WERI-Rb-1 (cell line): Measurements from ENCODE around the gene MAGI1.

Experiments used
- DNase-seq: peaks from one replicate; pipeline ENCODE4 v3.0.0-alpha.2; 2020
- H3K27ac ChIP-seq: fragments of 250-450 bp; sonication (Bioruptor Pico); 2 replicates; pipeline ENCODE4 v1.5.1; 2020; ENCODE audit warnings: mild to moderate bottlenecking, moderate library complexity
- H3K27me3 ChIP-seq: fragments of 250-450 bp; sonication (Bioruptor Pico); 2 replicates; pipeline ENCODE4 v1.5.1; 2021; ENCODE audit warnings: mild to moderate bottlenecking, low read depth, moderate library complexity; ENCODE audit not compliant: insufficient read depth, severe bottlenecking
- H3K36me3 ChIP-seq: fragments of 250-450 bp; sonication (Bioruptor Pico); 2 replicates; pipeline ENCODE4 v1.5.1; 2020; ENCODE audit warnings: mild to moderate bottlenecking, moderate library complexity
- H3K4me3 ChIP-seq: 2 replicates; pipeline ENCODE4 v1.5.1; 2011; ENCODE audit warnings: low read depth, mild to moderate bottlenecking, control low read depth, low read length
- H3K9me3 ChIP-seq: fragments of 250-450 bp; sonication (Bioruptor Pico); 2 replicates; pipeline ENCODE4 v1.5.1; 2021; ENCODE audit warnings: mild to moderate bottlenecking, moderate library complexity; ENCODE audit not compliant: severe bottlenecking
- CTCF ChIP-seq: IDR thresholded peaks from 2 replicates; pipeline ENCODE4 v1.5.1; 2011; ENCODE audit warnings: low read depth, mild to moderate bottlenecking, control low read depth, inconsistent platforms, low read length

Gene MAGI1

GRCh38 chr3:65607101-65607500, 431.6 kb downstream of the MAGI1 start:
- Histone ChIP-seq H3K36me3 (no peaks in the 10 kb centered on the region), H3K27ac (no peak overlapping the region), H3K27me3 (no peaks in the 10 kb centered on the region)

GRCh38 chr3:65605876-65606432, 432.8 kb downstream of the MAGI1 start:
- Histone ChIP-seq H3K36me3 (no peaks in the 10 kb centered on the region), H3K4me3 (no peak overlapping the region), H3K9me3 (no peaks in the 10 kb centered on the region), H3K27me3 (no peaks in the 10 kb centered on the region), H3K27ac (no peak overlapping the region)
- DNase-seq = no peak
- no peak for TF ChIP-seq CTCF

More at GRCh38 chr3:65607101-65607500, 431.6 kb downstream of the MAGI1 start:
- Histone ChIP-seq H3K4me3 (no peak overlapping the region), H3K9me3 (no peaks in the 10 kb centered on the region)
- no peak for TF ChIP-seq CTCF
- DNase-seq = no peak

GRCh38 chr3:65604863-65605526, 433.7 kb downstream of the MAGI1 start:
- Histone ChIP-seq H3K4me3 (no peak overlapping the region), H3K36me3 (no peaks in the 10 kb centered on the region), H3K9me3 (no peaks in the 10 kb centered on the region), H3K27ac (no peak overlapping the region), H3K27me3 (no peaks in the 10 kb centered on the region)
- no peak for TF ChIP-seq CTCF
- DNase-seq = no peak

GRCh38 chr3:65603631-65604030, 435.1 kb downstream of the MAGI1 start:
- no peak for TF ChIP-seq CTCF
- Histone ChIP-seq H3K4me3 (no peak overlapping the region), H3K27me3 (no peaks in the 10 kb centered on the region), H3K27ac (no peak overlapping the region), H3K9me3 (no peaks in the 10 kb centered on the region), H3K36me3 (no peaks in the 10 kb centered on the region)
- DNase-seq = no peak

- TF ChIP-seq CTCF = no peak
- H3K36me3 ChIP-seq = no peaks in the 10 kb centered on the region
- no peak for DNase-seq
- no peaks in the 10 kb centered on the region for H3K27me3 ChIP-seq
- H3K27ac ChIP-seq = no peak overlapping the region
- H3K9me3 ChIP-seq = no peaks in the 10 kb centered on the region
- H3K4me3 ChIP-seq = no peak overlapping the region
These were observed 437.8 kb downstream of the MAGI1 start for GRCh38 chr3:65600888-65601287.
